KOPT-K1 (cell line): ENCODE measurements around the gene CDC26.
"Not testable (repeated sequence)": the region's sequence is repeated elsewhere in the genome, so short reads cannot be mapped to it uniquely, and the experiment has no call there.

Experiments used
- H3K27ac ChIP-seq: fragments of 200-600 bp; sonication (generic); 2 replicates; pipeline ENCODE4 v1.5.1; 2016; ENCODE audit warnings: antibody characterized with exemption, mild to moderate bottlenecking, low read depth, low read length; ENCODE audit not compliant: poor library complexity, severe bottlenecking
- H3K36me3 ChIP-seq: fragments of 200-600 bp; sonication (generic); 2 replicates; pipeline ENCODE4 v1.5.1; 2017; ENCODE audit warnings: antibody characterized with exemption, mild to moderate bottlenecking, low read length, moderate library complexity; ENCODE audit not compliant: insufficient read depth
- H3K9me3 ChIP-seq: fragments of 200-600 bp; sonication (generic); 2 replicates; pipeline ENCODE4 v1.5.1; 2017; ENCODE audit warnings: antibody characterized with exemption, low read length, mild to moderate bottlenecking; ENCODE audit not compliant: insufficient read depth, poor library complexity, severe bottlenecking

Gene CDC26

GRCh38 chr9:113299800-113300292, 24.5 kb upstream of the CDC26 start:
- H3K36me3 ChIP-seq, result no peaks in the 10 kb centered on the region
- H3K9me3 ChIP-seq, result no peaks in the 10 kb centered on the region
- no peak overlapping the region for H3K27ac ChIP-seq

- peaks cover 2% of the 10 kb centered on the region for H3K36me3 ChIP-seq
- no peaks in the 10 kb centered on the region for H3K9me3 ChIP-seq
- H3K27ac ChIP-seq, result no peak overlapping the region
These were observed 23.8 kb upstream of the CDC26 start for GRCh38 chr9:113298924-113299770.

GRCh38 chr9:113298311-113298710, 22.9 kb upstream of the CDC26 start:
- Histone ChIP-seq H3K27ac (no peak overlapping the region), H3K36me3 (peaks cover 11% of the 10 kb centered on the region), H3K9me3 (no peaks in the 10 kb centered on the region)

- no peaks in the 10 kb centered on the region for H3K9me3 ChIP-seq
- no peak overlapping the region for H3K27ac ChIP-seq
- peaks cover 24% of the 10 kb centered on the region for H3K36me3 ChIP-seq
These were observed 21.6 kb upstream of the CDC26 start for GRCh38 chr9:113296796-113297558.

GRCh38 chr9:113296247-113296646, 20.9 kb upstream of the CDC26 start:
- peaks cover 31% of the 10 kb centered on the region for H3K36me3 ChIP-seq
- not testable (repeated sequence) for H3K9me3 ChIP-seq, H3K27ac ChIP-seq

- no peaks in the 10 kb centered on the region for H3K9me3 ChIP-seq
- H3K36me3 ChIP-seq, result peaks cover 60% of the 10 kb centered on the region
- no peak overlapping the region for H3K27ac ChIP-seq
These were observed 18.0 kb upstream of the CDC26 start for GRCh38 chr9:113293285-113293878.

GRCh38 chr9:113290052-113290607, 14.8 kb upstream of the CDC26 start:
- H3K9me3 ChIP-seq, result no peaks in the 10 kb centered on the region
- peaks cover 92% of the 10 kb centered on the region for H3K36me3 ChIP-seq

GRCh38 chr9:113289091-113289490, 13.7 kb upstream of the CDC26 start:
- Histone ChIP-seq H3K27ac (no peak overlapping the region), H3K36me3 (peaks cover 100% of the 10 kb centered on the region)

More at GRCh38 chr9:113290052-113290607, 14.8 kb upstream of the CDC26 start:
- no peak overlapping the region for H3K27ac ChIP-seq

GRCh38 chr9:113281356-113281755, 6.0 kb upstream of the CDC26 start:
- Histone ChIP-seq H3K36me3 (peaks cover 96% of the 10 kb centered on the region), H3K27ac (no peak overlapping the region)

More at GRCh38 chr9:113289091-113289490, 13.7 kb upstream of the CDC26 start:
- H3K9me3 ChIP-seq, result no peaks in the 10 kb centered on the region

GRCh38 chr9:113278840-113279239, 3.5 kb upstream of the CDC26 start:
- Histone ChIP-seq H3K36me3 (peaks cover 72% of the 10 kb centered on the region), H3K27ac (no peak overlapping the region), H3K9me3 (no peaks in the 10 kb centered on the region)

More at GRCh38 chr9:113281356-113281755, 6.0 kb upstream of the CDC26 start:
- H3K9me3 ChIP-seq, result no peaks in the 10 kb centered on the region

- H3K9me3 ChIP-seq, result no peaks in the 10 kb centered on the region
- H3K36me3 ChIP-seq, result peaks cover 67% of the 10 kb centered on the region
- peak overlapping the region; percentile 80 for H3K27ac ChIP-seq
These were observed 757 bp downstream of the CDC26 start for GRCh38 chr9:113274474-113275156.

GRCh38 chr9:113269871-113270270, 5.5 kb downstream of the CDC26 start:
- H3K27ac ChIP-seq, result no peak overlapping the region
- no peaks in the 10 kb centered on the region for H3K9me3 ChIP-seq
- H3K36me3 ChIP-seq, result peaks cover 66% of the 10 kb centered on the region

- H3K27ac ChIP-seq, result no peak overlapping the region
- peaks cover 66% of the 10 kb centered on the region for H3K36me3 ChIP-seq
- no peaks in the 10 kb centered on the region for H3K9me3 ChIP-seq
These were observed 6.0 kb downstream of the CDC26 start for GRCh38 chr9:113269355-113269754.

- Histone ChIP-seq H3K27ac (no peak overlapping the region), H3K36me3 (peaks cover 60% of the 10 kb centered on the region), H3K9me3 (no peaks in the 10 kb centered on the region)
These were observed 7.3 kb downstream of the CDC26 start for GRCh38 chr9:113267911-113268566.
